AG04449 (cell line): ENCODE data around the gene DTX3L.

Experiments
- CTCF ChIA-PET: fragments of 350-600 bp; formaldehyde crosslinking; extraction: SDS; loops from one replicate; lab custom pipeline; 2021; ENCODE audit warnings: antibody characterized with exemption; lab: Yijun Ruan, JAX
- POLR2A ChIA-PET: fragments of 400-600, 350-600 bp; formaldehyde crosslinking; extraction: SDS; loops from one replicate; lab custom pipeline; 2020; ENCODE audit warnings: antibody characterized with exemption, inconsistent platforms; lab: Yijun Ruan, JAX
- DNase-seq: peaks from one replicate; pipeline ENCODE4 v3.0.0-alpha.2; 2010; ENCODE audit warnings: low read depth, low spot score
- H3K4me3 ChIP-seq: 2 replicates; pipeline ENCODE4 v1.5.1; 2011; ENCODE audit warnings: low read depth, mild to moderate bottlenecking, control low read depth, low read length
- CTCF ChIP-seq: IDR thresholded peaks from one replicate; pipeline ENCODE4 v1.5.1; 2011; ENCODE audit warnings: mild to moderate bottlenecking, moderate library complexity, low read length, control low read depth, inconsistent platforms; ENCODE audit not compliant: insufficient read depth; ENCODE audit errors: missing control alignments

Gene DTX3L

DNA sequence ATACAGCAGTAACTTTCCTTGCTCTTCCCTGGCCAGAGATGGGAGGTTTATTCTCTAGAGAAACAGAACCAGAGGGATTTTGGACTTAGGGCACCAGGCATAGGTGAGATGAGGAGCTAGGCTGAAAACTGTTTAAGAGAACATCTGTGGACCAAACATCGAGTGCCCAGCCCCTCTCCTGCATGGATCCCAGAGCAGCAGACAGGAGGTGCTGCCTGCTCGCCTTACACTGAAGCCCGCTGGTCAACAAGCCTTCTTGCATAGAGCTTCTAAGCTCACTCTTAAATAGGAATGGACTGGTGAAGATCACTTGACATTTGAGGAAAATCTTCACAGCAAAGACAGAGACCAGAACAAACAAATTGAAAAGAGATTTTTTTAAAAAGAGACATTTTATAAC lies 54.5 kb downstream of the DTX3L start:
- ChIA-PET CTCF (interaction anchor here (1.2 kb wide), 1 partner anchor 12 kb away, joined by 3 read pairs; no protein-coding TSS in a partner anchor), POLR2A (no interaction called here)
- no peak overlapping the region for H3K4me3 ChIP-seq
- no peak for TF ChIP-seq CTCF
- DNase-seq, result no peak

DNA sequence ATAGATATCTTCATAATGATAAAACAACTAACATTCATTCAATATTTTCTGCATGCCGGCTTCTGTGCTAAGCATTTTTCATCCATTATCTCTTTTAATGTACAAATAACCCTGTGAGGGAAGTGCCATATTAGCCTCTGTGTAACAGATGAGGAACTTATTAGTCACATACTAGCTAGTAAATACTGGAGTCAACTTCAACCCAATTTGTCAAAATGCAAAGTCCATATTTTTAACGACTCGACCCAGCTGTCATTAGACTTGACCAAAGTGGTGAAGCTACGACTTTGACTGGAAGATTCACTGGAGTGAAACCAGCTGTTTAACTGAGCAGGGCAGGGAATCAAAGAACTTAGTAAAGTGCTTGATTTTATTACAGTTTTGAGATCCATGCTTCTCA lies 54.9 kb downstream of the DTX3L start:
- no peak for DNase-seq

GRCh38 chr3:122620399-122620798 lies 56.3 kb downstream of the DTX3L start:
- POLR2A ChIA-PET, result no interaction called here
- DNase-seq, result no peak
- no peak for TF ChIP-seq CTCF
- CTCF ChIA-PET, result no interaction called here
- no peak overlapping the region for H3K4me3 ChIP-seq

More for the DNA sequence above, 54.9 kb downstream of the DTX3L start:
- CTCF ChIA-PET, result interaction anchor here (1.2 kb wide), 1 partner anchor 12 kb away, joined by 3 read pairs; no protein-coding TSS in a partner anchor
- POLR2A ChIA-PET, result no interaction called here
- TF ChIP-seq CTCF, result no peak
- H3K4me3 ChIP-seq, result no peak overlapping the region

GRCh38 chr3:122621112-122621511 lies 57.0 kb downstream of the DTX3L start:
- CTCF ChIA-PET, result interaction anchor here (1.6 kb wide), 1 partner anchor 12 kb away, joined by 4 read pairs; no protein-coding TSS in a partner anchor
- TF ChIP-seq CTCF, result no peak
- no peak overlapping the region for H3K4me3 ChIP-seq
- DNase-seq, result no peak
- POLR2A ChIA-PET, result interaction anchor here (0.6 kb wide), 1 partner anchor 456 kb away, joined by 3 read pairs; no protein-coding TSS in a partner anchor

DNA sequence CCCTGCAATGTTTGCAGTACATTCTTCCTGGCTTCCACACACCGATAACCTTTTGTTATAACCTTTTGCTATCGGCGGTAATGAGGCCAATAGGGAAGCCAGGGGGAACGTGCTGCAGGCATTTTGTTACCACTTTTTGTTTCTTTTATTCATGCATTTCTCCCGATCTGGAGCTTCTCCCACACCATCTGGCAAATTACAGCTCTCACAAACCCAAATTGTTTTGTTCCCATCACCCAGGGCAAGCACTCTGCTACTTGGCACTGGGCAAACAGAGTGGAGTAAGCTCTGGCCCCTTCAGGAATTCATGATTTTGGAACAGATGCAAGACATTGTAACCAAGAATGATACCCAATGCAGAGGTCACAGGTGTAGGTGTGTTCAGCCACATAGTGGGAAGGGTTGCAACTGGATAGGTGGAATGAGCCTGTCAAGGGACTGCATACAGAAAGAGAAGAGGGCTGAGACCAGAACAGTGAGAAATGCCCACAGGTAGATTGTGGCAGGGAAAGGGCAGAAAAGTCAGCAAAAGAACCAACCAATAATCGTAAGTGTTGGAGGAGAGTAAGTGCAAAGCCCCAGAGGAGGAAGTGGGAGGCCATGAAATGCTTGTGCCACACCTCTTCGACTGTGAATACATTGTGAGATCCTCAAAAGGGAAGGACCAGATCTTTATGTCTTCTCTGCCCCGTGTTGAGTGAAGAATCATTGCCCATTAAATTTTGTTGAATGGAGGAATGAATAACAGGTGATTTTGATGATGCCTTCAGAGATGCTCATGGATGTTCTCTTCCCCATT lies 59.1 kb downstream of the DTX3L start:
- no peak for TF ChIP-seq CTCF
- no peak for DNase-seq
- H3K4me3 ChIP-seq, result no peak overlapping the region
- ChIA-PET CTCF (no interaction called here), POLR2A (no interaction called here)
